Measurements from ENCODE around the gene RASD1. TPM values are rescaled to one million over a fixed set of nuclear protein-coding genes. Genes with fewer than 3 reads are reported as not detected.

RASD1 gene
- total RNA-seq, 1 experiment from 2014 or later = not detected

DNA sequence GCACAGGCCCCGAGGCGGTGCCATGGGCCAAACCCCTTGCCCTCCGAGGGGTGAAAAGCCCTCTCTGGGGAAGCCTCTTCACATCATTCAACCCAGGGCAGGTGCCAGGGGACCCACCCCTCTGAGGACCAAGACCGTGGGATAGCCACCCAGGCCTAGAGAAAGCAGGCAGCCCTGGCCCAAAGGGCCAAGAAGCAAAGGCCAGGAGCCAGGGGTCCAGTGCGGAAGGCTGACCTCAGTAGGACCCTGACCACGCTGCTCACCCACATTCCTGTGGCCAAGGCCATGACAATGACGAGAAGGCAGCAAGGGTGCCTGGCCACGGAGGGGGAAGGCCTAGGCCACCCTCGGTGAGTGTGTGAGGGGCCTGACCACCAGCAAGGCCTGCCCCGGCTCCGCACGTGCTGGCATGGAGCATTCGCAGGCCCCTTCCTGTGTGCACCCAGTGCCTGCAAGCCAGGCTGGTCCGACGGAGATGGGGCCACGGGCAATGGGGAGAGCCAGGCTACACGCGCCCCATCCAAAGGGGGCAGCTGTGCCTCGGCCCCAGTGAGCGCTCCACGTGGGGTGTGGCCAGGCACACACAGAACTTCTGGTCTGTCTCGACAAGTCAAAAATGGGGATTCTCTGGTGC, 24.5 kb upstream of the RASD1 start:
- no peaks in the 10 kb centered on the region for H3K9me3 Mint-ChIP-seq (ENCODE audit: low read depth, unreplicated experiment)
- BruUV-seq (replicated peaks) = no TSS peak
- no peak for DNase-seq
- no peak overlapping the region for H3K27ac Mint-ChIP-seq (ENCODE audit: unreplicated experiment)
- TF ChIP-seq, protein P1, sequence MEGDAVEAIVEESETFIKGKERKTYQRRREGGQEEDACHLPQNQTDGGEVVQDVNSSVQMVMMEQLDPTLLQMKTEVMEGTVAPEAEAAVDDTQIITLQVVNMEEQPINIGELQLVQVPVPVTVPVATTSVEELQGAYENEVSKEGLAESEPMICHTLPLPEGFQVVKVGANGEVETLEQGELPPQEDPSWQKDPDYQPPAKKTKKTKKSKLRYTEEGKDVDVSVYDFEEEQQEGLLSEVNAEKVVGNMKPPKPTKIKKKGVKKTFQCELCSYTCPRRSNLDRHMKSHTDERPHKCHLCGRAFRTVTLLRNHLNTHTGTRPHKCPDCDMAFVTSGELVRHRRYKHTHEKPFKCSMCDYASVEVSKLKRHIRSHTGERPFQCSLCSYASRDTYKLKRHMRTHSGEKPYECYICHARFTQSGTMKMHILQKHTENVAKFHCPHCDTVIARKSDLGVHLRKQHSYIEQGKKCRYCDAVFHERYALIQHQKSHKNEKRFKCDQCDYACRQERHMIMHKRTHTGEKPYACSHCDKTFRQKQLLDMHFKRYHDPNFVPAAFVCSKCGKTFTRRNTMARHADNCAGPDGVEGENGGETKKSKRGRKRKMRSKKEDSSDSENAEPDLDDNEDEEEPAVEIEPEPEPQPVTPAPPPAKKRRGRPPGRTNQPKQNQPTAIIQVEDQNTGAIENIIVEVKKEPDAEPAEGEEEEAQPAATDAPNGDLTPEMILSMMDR (IDR thresholded peaks at IDR 0.05; ENCODE audit: unreplicated experiment) = no peak
- H3K4me1 Mint-ChIP-seq (ENCODE audit: low read depth, unreplicated experiment) = no peaks in the 10 kb centered on the region
- H3K27me3 Mint-ChIP-seq (ENCODE audit: unreplicated experiment) = no peaks in the 10 kb centered on the region
- CTCF ChIA-PET = no interaction called here
- intact Hi-C loops (cut with micrococcal nuclease; ENCODE audit: unreplicated experiment) = no loop called here
- H3K4me3 Mint-ChIP-seq (ENCODE audit: low read depth, unreplicated experiment) = no peak overlapping the region
- peaks cover 3% of the 10 kb centered on the region for H3K36me3 Mint-ChIP-seq (ENCODE audit: insufficient read depth, unreplicated experiment)

- Mint-ChIP-seq H3K36me3 (ENCODE audit: insufficient read depth, unreplicated experiment) (peaks cover 3% of the 10 kb centered on the region), H3K27ac (ENCODE audit: unreplicated experiment) (no peak overlapping the region), H3K4me3 (ENCODE audit: low read depth, unreplicated experiment) (no peak overlapping the region), H3K4me1 (ENCODE audit: low read depth, unreplicated experiment) (no peaks in the 10 kb centered on the region), H3K27me3 (ENCODE audit: unreplicated experiment) (no peaks in the 10 kb centered on the region), H3K9me3 (ENCODE audit: low read depth, unreplicated experiment) (no peaks in the 10 kb centered on the region)
- DNase-seq = no peak
- CTCF ChIA-PET = no interaction called here
- intact Hi-C loops (cut with micrococcal nuclease; ENCODE audit: unreplicated experiment) = no loop called here
- BruUV-seq (replicated peaks) = no TSS peak
- TF ChIP-seq, protein P1 (IDR thresholded peaks at IDR 0.05; ENCODE audit: unreplicated experiment) = no peak
Measured at GRCh38 chr17:17519886-17520285, 23.7 kb upstream of the RASD1 start.

DNA sequence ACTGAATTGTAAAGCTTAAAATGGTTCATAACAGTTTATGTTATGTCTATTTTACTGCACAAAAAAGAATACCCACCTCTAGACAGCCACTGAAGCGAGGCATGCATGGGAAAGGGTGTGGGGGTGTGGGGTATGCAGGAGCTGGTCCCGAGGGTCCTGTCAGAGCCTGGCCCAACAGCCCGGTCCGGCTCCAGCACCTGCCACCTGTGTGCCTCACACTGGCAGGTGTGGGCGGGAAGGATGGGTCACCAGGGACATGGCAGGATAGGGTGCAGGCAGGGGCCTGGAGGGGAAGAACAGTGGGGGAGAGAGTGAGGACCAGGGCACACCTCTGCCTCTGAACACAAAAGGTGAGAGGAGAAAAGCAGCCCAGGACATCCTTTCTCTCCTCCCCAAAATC, 22.8 kb upstream of the RASD1 start:
- TF ChIP-seq, protein P1 (IDR thresholded peaks at IDR 0.05; ENCODE audit: unreplicated experiment) = no peak
- Mint-ChIP-seq H3K36me3 (ENCODE audit: insufficient read depth, unreplicated experiment) (peaks cover 3% of the 10 kb centered on the region), H3K27me3 (ENCODE audit: unreplicated experiment) (no peaks in the 10 kb centered on the region), H3K4me1 (ENCODE audit: low read depth, unreplicated experiment) (no peaks in the 10 kb centered on the region), H3K27ac (ENCODE audit: unreplicated experiment) (no peak overlapping the region), H3K4me3 (ENCODE audit: low read depth, unreplicated experiment) (no peak overlapping the region), H3K9me3 (ENCODE audit: low read depth, unreplicated experiment) (no peaks in the 10 kb centered on the region)
- CTCF ChIA-PET = no interaction called here
- BruUV-seq (replicated peaks) = no TSS peak
- intact Hi-C loops (cut with micrococcal nuclease; ENCODE audit: unreplicated experiment) = no loop called here
- DNase-seq = no peak

GRCh38 chr17:17518014-17518413, 21.8 kb upstream of the RASD1 start:
- TF ChIP-seq, protein P1 (IDR thresholded peaks at IDR 0.05; ENCODE audit: unreplicated experiment) = no peak
- BruUV-seq (replicated peaks) = no TSS peak
- H3K36me3 Mint-ChIP-seq (ENCODE audit: insufficient read depth, unreplicated experiment) = peaks cover 3% of the 10 kb centered on the region
- no peak for DNase-seq
- intact Hi-C loops (cut with micrococcal nuclease; ENCODE audit: unreplicated experiment) = no loop called here
- H3K4me3 Mint-ChIP-seq (ENCODE audit: low read depth, unreplicated experiment) = no peak overlapping the region
- H3K4me1 Mint-ChIP-seq (ENCODE audit: low read depth, unreplicated experiment) = no peaks in the 10 kb centered on the region
- H3K27me3 Mint-ChIP-seq (ENCODE audit: unreplicated experiment) = no peaks in the 10 kb centered on the region
- no peaks in the 10 kb centered on the region for H3K9me3 Mint-ChIP-seq (ENCODE audit: low read depth, unreplicated experiment)
- H3K27ac Mint-ChIP-seq (ENCODE audit: unreplicated experiment) = no peak overlapping the region
- CTCF ChIA-PET = no interaction called here

All from Calu3 (cell line).